Heart left ventricle (tissue), 16 donors: ENCODE measurements around the gene KCNJ5. TPM values are rescaled to one million over a fixed set of nuclear protein-coding genes. Genes with fewer than 3 reads are reported as not detected.

ENCODE experiments used
- ATAC-seq, 4 donors: fragments of 200-7000 bp; cut with Tn5 transposase; one replicate each; pipeline ENCODE4 v1.9.1; 2020 to 2022; ENCODE audit warnings: moderate library complexity in 4 of 4, mild to moderate bottlenecking in 3 of 4, moderate number of reproducible peaks in 1 of 4
- DNase-seq, 5 donors: peaks; one replicate each; pipeline ENCODE4 v3.0.0-alpha.2; 2020
- H3K27ac ChIP-seq, 12 donors: fragments of 200-600 bp; sonication (generic) in 4 of 12; one replicate each; pipeline versions ENCODE4 v1.5.0 to v1.8.0; 2016 to 2022; ENCODE audit warnings: mild to moderate bottlenecking in 2 of 12
- H3K27me3 ChIP-seq, 9 donors: fragments of 200-600 bp; sonication (generic) in 2 of 9; one replicate each; pipeline versions ENCODE4 v1.5.1 to v1.8.0; 2016 to 2022; ENCODE audit warnings: mild to moderate bottlenecking in 3 of 9
- H3K36me3 ChIP-seq, 9 donors: fragments of 200-600 bp; sonication (generic) in 2 of 9; one replicate each; pipeline versions ENCODE4 v1.5.0 to v1.8.0; 2018 to 2022; ENCODE audit warnings: mild to moderate bottlenecking in 2 of 9
- H3K4me1 ChIP-seq, 12 donors: fragments of 200-600 bp; sonication (generic) in 4 of 12; one replicate each; pipeline versions ENCODE4 v1.5.0 to v1.8.0; 2016 to 2022; ENCODE audit warnings: mild to moderate bottlenecking in 3 of 12
- H3K4me3 ChIP-seq, 12 donors: fragments of 200-600 bp; sonication (generic) in 4 of 12; one replicate each; pipeline versions ENCODE4 v1.5.0 to v1.8.0; 2017 to 2022; ENCODE audit warnings: mild to moderate bottlenecking in 9 of 12, moderate library complexity in 4 of 12
- H3K9me3 ChIP-seq, 12 donors: fragments of 200-600 bp; sonication (generic) in 4 of 12; one replicate each; pipeline versions ENCODE4 v1.5.0 to v1.8.0; 2016 to 2022; ENCODE audit warnings: mild to moderate bottlenecking in 1 of 12
- POLR2A ChIP-seq, 2 donors: fragments of 450-650 bp; IDR thresholded peaks; one replicate each; pipeline ENCODE4 v1.6.1; 2017; ENCODE audit warnings: antibody characterized with exemption in 2 of 2, mild to moderate bottlenecking in 2 of 2, moderate library complexity in 2 of 2
- WGBS, 4 donors: extraction: QIAGEN DNeasy Blood & Tissue Kit in 2 of 4; methylation state at CpG; one replicate each; pipeline versions ENCODE4 v1.1.5 to v1.1.7; 2013 to 2018; 5-methylcytosine and 5-hydroxymethylcytosine counted together
- intact Hi-C, 10 donors: fragments of 100-400 bp; cut with DNase I; formaldehyde crosslinking; loops; one replicate each; pipeline versions ENCODE4 v1.11.1 to v1.14.2; 2022
- polyA plus RNA-seq, 2 donors: library from polyadenylated mRNA; stranded (reverse); fragments of 200-250 nt; gene quantifications; one replicate each; pipeline ENCODE4 v1.2.3, GENCODE V29; 2013
- total RNA-seq, 9 donors: library from RNA; depleted of rRNA in 2 of 9; stranded (reverse); fragments of >200 nt in 2 of 9; fragmentation: NEBNext Ultra II Directional in 3 of 9; extraction: Animal tissue kit (Norgen Biotek cat#: 25700) in 3 of 9; gene quantifications; one replicate each; pipeline versions ENCODE4 v1.1.0 to v1.2.4, GENCODE V29; 2016 to 2023
- TF ChIP-seq, protein P1 (sequence below), 12 donors: fragments of 200-600 bp; sonication (generic) in 4 of 12; IDR thresholded peaks; one replicate each; pipeline versions ENCODE4 v1.5.0 to v1.8.0; 2018 to 2022; ENCODE audit warnings: antibody characterized with exemption in 12 of 12, mild to moderate bottlenecking in 5 of 12
- donor health status: ischemic (EF 13 %, LVEDD 7.1; RV severe dilation, severe dysfunction).
- donor health status: healthy with polysubstance abuse.
- donor health status: DM: no; HTN: yes; CAD: no.
- donor health status: DM: no; HTN: no; CAD: no.
- donor health status: ischemic (EF 25% LVEDD 6.9; RV normal size, moderate dysfunction).
- donor health status: ischemic (EF 25% LVEDD 5.7; RV mildly dilated, moderate dysfunction).
- donor health status: healthy.
- donor health status: DM: yes; HTN: yes; CAD: no.
- donor health status: ischemic (EF 35%, LVEDD 5.7; RV mildly dilated, moderate dysfunction).
- donor health status: nonischemic (EF 11% LVEDD 7.7; RV severe dilation, severe dysfunction).
- donor health status: DM: yes; HTN: yes; CAD: no.
- donor health status: PGD.
- donor health status: ischemic (EF 29% LVEDD 5.4; RV normal size, mild dysfunction).
- donor health status: nonischemic (EF 23%, LVEDD 6.1; RV moderate dilation, normal function).

The KCNJ5 gene
- total and polyA plus RNA-seq, 11 donors = 1.4 to 29.4 (median 6.0) TPM

DNA sequence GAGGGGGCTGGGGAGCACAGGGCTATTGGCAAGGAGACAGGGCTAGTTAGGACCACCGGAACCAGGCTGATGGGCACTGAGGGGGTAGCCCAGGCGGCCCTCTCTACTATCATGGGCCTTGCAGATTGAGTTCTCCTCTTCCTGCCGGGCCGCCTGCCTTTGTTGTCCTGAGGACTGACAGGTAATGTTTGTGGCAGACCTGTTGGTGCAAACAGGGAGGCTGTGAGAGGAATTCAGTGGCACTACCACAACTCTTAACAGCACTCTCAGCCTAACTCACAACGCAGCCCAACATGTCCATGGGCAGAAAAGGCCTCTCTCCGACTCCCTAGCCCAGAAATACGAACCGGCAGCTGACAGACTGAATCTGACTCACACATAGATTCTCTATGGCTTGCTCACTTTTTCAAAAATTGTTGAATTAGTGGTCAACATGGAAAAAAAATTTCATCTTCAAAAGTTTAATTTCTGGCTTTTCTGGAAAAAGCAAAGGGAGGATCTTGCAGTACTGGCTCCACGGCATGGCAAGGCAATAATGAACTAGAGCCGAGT, 11.4 kb downstream of the KCNJ5 start:
- TF ChIP-seq, protein P1, sequence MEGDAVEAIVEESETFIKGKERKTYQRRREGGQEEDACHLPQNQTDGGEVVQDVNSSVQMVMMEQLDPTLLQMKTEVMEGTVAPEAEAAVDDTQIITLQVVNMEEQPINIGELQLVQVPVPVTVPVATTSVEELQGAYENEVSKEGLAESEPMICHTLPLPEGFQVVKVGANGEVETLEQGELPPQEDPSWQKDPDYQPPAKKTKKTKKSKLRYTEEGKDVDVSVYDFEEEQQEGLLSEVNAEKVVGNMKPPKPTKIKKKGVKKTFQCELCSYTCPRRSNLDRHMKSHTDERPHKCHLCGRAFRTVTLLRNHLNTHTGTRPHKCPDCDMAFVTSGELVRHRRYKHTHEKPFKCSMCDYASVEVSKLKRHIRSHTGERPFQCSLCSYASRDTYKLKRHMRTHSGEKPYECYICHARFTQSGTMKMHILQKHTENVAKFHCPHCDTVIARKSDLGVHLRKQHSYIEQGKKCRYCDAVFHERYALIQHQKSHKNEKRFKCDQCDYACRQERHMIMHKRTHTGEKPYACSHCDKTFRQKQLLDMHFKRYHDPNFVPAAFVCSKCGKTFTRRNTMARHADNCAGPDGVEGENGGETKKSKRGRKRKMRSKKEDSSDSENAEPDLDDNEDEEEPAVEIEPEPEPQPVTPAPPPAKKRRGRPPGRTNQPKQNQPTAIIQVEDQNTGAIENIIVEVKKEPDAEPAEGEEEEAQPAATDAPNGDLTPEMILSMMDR (IDR thresholded peaks at IDR 0.05) = no peak
- no peak for TF ChIP-seq POLR2A (IDR thresholded peaks at IDR 0.05)
- H3K27ac ChIP-seq = no peak overlapping the region
- DNase-seq = no peak
- no peaks in the 10 kb centered on the region for H3K9me3 ChIP-seq
- H3K36me3 ChIP-seq = no peaks in the 10 kb centered on the region
- intact Hi-C loops = no loop called here
- no peak overlapping the region for H3K4me3 ChIP-seq
- 90 to 95% (median 93%) methylated on average over 10 of the region's 10 CpGs for WGBS, 4 donors
- peaks cover 0 to 60% (median 11%) of the 10 kb centered on the region in 12 donors for H3K4me1 ChIP-seq
- H3K27me3 ChIP-seq = peaks cover 0 to 3% (median 0%) of the 10 kb centered on the region in 9 donors
- ATAC-seq = no peak

DNA sequence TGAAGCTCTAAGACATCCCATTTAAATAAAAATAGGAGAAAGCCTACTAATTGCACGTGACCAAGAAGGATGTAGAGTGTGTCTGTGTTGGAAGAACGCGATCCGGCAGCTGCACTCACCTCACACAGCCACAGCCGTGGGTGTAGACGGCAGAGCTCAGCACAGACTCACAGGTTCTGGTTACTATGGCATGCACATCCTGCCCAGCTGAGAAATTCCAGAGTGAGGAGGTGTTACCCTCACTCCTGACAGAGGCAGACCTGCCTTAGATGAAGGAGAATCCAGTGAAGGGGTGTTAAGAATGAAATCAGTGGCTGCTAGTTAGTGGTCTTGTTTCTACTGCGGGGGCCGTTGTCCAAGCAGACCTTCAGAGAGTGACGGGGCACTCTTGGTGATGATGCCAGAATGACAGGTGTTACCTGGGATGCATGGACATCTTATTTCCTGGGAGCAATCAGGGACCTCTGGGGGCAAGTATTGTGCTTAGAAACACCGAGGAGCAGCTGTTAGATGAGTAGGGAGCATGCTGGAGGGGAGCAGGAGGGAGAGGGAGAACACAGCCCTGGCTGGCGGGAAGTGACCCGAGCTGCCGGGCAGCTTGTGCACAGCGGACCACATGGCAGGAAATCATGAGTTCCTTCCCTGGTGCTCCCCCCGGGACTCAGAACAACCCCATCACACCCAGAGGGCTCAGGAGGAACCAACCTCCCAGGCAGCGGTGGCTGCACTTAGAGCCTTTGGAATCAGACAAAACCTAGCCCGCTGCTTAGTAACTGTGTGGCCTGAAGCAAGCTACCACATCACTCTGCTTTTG, 12.3 kb downstream of the KCNJ5 start:
- peak; percentile 50 to 76 (median 54) for DNase-seq
- 62 to 66% (median 63%) methylated on average over 17 of the region's 17 CpGs for WGBS, 4 donors
- no peak overlapping the region for H3K4me3 ChIP-seq
- intact Hi-C loops = no loop called here
- H3K4me1 ChIP-seq = peaks cover 0 to 60% (median 14%) of the 10 kb centered on the region in 12 donors
- peak in 2 of 4 donors; percentile 33 to 53 for ATAC-seq
- H3K27ac ChIP-seq = peak overlapping the region in 2 of 12 donors; percentile 79 to 88
- TF ChIP-seq POLR2A (IDR thresholded peaks at IDR 0.05) = no peak
- TF ChIP-seq, protein P1 (IDR thresholded peaks at IDR 0.05) = no peak
- peaks cover 0 to 3% (median 0%) of the 10 kb centered on the region in 9 donors for H3K27me3 ChIP-seq
- H3K36me3 ChIP-seq = no peaks in the 10 kb centered on the region
- H3K9me3 ChIP-seq = no peaks in the 10 kb centered on the region

DNA sequence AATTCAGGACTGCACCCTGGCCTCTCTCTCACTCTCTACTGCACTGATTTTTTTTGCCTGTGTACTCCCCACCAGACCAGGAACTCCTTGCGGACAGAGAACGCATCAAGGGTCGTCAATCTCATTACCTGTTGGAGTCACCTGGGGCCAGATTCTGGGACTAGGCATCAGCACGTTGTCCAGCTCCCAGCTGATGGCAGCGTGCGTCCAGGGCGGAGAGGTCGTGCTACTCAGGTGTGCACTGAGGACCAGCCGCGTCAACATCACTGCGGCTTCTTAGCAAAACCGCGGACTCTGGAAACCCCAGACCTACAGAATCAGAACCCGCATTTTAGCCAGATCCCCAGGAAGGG, 13.1 kb downstream of the KCNJ5 start:
- peaks cover 0 to 60% (median 21%) of the 10 kb centered on the region in 12 donors for H3K4me1 ChIP-seq
- WGBS, 4 donors = 77 to 88% (median 86%) methylated on average over 13 to 14 of the region's 14 CpGs
- no peaks in the 10 kb centered on the region for H3K36me3 ChIP-seq
- no peak for ATAC-seq
- TF ChIP-seq, protein P1 (IDR thresholded peaks at IDR 0.05) = no peak
- no peak for TF ChIP-seq POLR2A (IDR thresholded peaks at IDR 0.05)
- intact Hi-C loops = no loop called here
- H3K4me3 ChIP-seq = peak overlapping the region in 1 of 12 donors; percentile 69
- no peaks in the 10 kb centered on the region for H3K9me3 ChIP-seq
- no peak for DNase-seq
- peaks cover 0 to 3% (median 0%) of the 10 kb centered on the region in 9 donors for H3K27me3 ChIP-seq
- peak overlapping the region in 6 of 12 donors; percentile 1 to 88 (median 73) for H3K27ac ChIP-seq

DNA sequence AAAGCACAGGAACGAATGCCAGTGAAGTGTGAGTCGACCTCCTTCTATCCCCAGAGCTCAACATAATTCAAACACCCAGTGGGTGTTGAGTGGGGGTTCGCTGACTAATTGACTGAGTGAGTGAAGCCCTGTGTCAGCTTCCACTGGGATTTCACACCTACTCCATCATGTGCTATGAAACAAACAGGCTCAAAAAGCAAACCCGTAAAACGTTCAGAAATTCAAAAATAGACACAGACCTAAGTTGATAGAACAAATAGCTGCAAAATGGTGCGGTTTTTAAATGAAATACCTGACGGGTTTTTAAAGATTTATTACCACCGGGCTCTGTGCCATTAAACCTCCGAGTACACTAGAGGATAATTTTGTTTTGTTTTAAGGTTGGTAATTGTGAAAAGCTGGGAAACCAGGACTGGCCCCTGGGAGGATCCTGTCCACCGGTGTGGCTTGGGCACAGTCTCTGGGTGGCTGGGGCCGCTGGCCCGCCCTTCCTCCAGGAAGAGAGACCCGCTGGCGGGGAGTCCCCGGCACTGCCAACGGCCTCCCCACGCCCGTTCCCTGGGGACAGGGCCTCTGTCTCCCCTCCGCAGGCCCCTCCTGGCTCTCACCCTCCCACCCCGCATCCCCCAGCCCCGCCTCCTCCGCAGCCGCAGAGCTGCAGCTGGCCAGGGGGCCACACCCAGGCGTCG, 13.6 kb downstream of the KCNJ5 start:
- no peak for TF ChIP-seq POLR2A (IDR thresholded peaks at IDR 0.05)
- TF ChIP-seq, protein P1 (IDR thresholded peaks at IDR 0.05) = no peak
- intact Hi-C loops = no loop called here
- 12 to 24% (median 16%) methylated on average over 13 to 25 of the region's 25 CpGs for WGBS, 4 donors
- peaks cover 0 to 65% (median 24%) of the 10 kb centered on the region in 12 donors for H3K4me1 ChIP-seq
- peaks cover 0 to 3% (median 0%) of the 10 kb centered on the region in 9 donors for H3K27me3 ChIP-seq
- peak overlapping the region in 11 of 12 donors; percentile 61 to 88 (median 69) for H3K27ac ChIP-seq
- no peaks in the 10 kb centered on the region for H3K9me3 ChIP-seq
- H3K36me3 ChIP-seq = no peaks in the 10 kb centered on the region
- H3K4me3 ChIP-seq = peak overlapping the region; percentile 45 to 73 (median 62)
- DNase-seq (peak in 3 of 5 donors; percentile 64 to 74 (median 69)), ATAC-seq (peak; percentile 24 to 64 (median 51))
